GM20431 (cell line): ENCODE results near the gene TXNDC2.

Experiments
- in situ Hi-C: fragments of 300-500 bp; cut with MseI, MboI; formaldehyde crosslinking; loops from one replicate; pipeline ENCODE4 v1.15.0; 2020; ENCODE audit warnings: low sequenced_read_pairs; ENCODE audit not compliant: unreplicated experiment

Gene TXNDC2

DNA sequence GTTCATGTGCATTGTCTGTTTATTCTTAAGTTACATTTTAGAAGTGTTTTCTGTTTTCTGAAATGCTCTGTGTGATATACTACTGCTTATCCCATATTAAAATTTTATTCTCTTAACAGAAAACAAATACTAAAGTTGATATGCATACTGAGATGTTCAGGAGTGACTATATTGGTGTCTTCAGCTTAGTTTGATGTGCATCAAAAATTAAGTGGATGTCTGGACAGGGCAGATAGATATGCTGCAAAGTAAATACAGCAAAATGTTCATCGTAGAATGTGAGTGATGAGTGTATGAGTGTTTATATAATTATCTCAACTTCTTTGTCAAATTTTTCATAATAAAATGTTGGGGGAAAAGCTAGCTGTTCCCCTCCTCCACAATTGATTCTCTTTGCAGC lies 41.2 kb downstream of the TXNDC2 start:
- in situ Hi-C loops = no loop called here

DNA sequence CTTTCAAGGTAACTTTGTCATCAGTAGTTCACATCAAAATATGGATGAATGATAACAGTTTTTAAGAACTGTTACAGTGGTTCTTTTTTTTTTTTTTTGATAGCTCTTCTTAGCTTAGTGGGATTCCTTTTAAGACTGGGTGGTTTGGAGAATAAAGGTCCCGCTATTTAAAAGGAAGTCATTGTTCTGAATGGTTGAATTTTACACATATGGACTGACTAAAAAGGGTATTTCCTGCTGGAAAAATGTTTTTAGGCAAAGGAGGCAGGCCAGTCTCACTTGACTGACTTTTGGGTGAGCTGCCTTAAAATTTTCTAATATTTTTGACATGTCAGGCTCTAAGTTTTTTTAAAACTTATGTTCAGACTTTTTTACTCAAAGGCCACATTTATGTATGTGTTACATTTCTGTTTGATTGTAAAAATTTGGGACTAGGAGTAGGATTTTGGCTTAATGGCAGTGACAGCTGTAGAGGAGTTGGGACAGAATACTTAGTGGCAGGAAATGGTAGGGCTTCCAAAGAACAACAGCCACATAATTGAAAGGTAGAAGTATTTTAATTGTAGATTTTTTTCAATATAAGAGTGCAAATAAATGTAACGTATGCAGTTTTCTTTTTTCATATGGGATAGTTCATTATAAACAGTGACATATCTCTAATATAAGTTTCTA lies 41.8 kb downstream of the TXNDC2 start:
- in situ Hi-C loops = no loop called here

DNA sequence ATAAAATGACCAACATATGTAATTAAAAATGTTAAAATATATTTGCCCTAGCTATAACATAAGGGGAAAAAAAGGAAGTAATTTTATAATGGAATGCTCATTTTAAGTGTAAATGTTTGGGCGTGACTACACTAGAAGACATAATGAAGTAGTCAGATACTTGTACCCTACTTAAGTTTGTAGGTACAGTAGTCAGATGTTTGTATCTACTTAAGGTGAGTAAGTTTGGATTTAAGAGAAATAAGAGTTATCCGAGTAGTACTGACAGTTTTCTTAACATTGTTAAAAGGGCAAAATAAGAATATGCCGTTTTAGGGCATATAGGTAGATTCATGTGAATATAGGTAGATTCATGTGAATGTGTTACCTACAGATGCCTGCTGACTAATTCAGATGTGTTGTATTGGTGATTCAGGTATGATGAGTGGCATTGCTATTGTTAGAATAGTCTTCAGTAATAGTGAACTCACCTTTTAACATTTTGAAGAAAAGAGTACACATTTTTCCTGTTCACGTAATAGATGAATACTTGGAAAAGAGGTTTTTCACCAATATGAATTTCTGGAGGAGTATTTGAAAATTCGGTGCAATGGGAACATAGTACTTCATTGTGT lies 43.0 kb downstream of the TXNDC2 start:
- in situ Hi-C loops = no loop called here

DNA sequence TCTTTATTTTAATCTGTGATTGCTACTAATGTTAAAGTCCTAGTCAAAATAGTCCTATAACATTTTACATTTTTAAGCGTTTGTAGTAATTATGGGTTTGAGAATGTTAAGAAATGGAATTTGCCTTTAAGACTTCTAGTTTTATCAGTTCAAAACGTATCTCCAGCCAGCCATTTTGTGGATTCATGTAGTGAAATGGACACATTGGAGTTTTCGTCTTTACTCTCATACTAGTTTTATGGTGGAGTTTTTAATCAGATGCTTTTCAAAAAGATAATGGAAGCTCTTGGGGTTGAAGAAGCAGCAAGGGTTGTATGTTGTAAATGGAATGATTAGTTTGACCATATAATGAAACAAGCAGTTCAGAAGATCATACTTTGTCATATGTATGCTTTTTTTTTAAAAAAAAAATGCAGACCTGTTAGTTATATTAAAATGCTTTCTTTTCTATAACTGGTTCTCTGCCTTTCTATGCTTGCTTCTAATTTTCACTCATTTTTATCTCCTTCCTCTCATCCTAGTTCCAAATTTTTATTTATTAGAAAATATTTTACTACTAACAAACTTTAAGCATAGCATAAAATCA lies 44.6 kb downstream of the TXNDC2 start:
- in situ Hi-C loops = no loop called here

DNA sequence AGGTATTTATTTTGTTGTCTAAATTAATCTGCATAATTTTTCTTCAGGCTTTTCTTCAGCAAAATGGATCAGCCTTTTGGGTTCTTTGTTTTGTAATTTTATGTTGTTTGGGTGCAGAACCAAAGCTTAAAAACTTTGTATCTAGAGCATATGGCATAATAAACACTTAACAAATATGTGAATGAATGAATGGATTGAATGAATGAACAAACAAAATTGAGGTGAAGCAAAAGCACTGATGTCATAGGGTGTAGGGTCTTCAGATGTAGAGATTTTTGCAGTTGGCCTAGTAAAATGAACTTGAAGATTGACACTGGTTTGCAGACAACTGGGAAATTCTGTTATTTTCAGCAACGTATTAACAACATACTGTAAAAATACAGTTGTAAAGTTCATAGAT lies 45.4 kb downstream of the TXNDC2 start:
- in situ Hi-C loops = no loop called here

DNA sequence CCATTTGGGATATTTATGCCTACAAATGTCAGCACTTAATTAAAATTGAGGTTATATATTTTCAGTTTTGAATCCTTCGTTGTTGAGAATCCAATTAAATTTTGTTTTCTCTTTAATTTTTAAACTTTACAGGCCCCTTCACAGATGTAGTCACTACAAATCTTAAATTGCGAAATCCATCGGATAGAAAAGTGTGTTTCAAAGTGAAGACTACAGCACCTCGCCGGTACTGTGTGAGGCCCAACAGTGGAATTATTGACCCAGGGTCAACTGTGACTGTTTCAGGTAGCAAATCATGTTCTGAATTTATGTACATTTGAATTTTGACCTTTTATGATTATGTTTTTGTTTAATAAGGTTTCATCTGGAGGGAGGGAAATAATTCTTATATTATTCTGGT lies 45.9 kb downstream of the TXNDC2 start:
- in situ Hi-C loops = no loop called here

DNA sequence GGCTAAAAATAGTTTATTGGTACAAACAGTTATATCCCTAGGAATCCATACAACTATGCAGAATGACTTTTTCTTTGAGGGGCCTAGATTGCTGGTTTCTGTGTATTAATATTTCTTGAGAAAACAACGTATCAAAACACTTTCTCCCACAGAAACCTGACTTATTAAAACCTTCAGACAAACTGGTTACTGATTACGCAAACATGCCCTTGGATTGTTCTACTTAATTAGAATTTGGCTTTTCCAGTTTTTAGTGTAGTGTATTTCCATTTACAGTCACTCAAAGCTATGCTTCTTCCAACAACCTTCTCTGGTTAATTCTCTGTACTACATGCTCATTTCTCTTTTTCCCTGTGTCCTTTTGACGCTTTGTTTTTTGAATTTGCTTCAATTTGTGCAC lies 48.1 kb downstream of the TXNDC2 start:
- in situ Hi-C loops = no loop called here

DNA sequence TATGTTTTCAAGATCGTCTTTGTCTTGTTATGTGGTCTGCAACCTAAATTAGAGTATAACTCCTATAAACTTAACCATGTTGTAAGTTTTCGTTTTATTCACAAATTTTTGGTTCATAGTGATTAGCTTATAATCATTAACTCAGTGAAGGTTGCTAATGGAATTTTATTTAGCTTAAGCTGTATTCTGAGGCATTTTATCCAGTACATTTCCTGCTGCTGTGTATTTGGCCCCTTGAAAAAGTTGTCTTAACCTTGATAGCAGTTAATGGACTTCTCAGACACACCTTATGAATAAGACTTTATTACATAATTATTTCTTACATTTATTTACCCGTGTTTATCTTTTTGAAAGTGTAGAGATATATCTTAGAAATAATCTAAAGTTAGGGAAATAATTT lies 48.5 kb downstream of the TXNDC2 start:
- in situ Hi-C loops = no loop called here
